ENCODE measurements around the gene PSMD8.
"Not testable (repeated sequence)": the region's sequence is repeated elsewhere in the genome, so short reads cannot be mapped to it uniquely, and the experiment has no call there.

PSMD8 gene

GRCh38 chr19:38361633-38362075, 12.7 kb upstream of the PSMD8 start:
- peak in 47 of 56 donors; percentile 7 to 78 (median 33) for DNase-seq

- DNase-seq, result peak in 9 of 56 donors; percentile 1 to 78 (median 21)
Observed at GRCh38 chr19:38362076-38362945, 12.1 kb upstream of the PSMD8 start.

GRCh38 chr19:38362946-38363688, 11.3 kb upstream of the PSMD8 start:
- not testable (repeated sequence) for DNase-seq

- DNase-seq, result no peak
Observed at GRCh38 chr19:38367041-38367440, 7.3 kb upstream of the PSMD8 start.

GRCh38 chr19:38369584-38369983, 4.8 kb upstream of the PSMD8 start:
- DNase-seq, result no peak

GRCh38 chr19:38370299-38370698, 4.1 kb upstream of the PSMD8 start:
- DNase-seq, result no peak

GRCh38 chr19:38371081-38371480, 3.3 kb upstream of the PSMD8 start:
- no peak for DNase-seq

GRCh38 chr19:38373907-38374331, 452 bp upstream of the PSMD8 start:
- peak in 1 of 56 donors; percentile 17 for DNase-seq

- no peak for DNase-seq
Observed at GRCh38 chr19:38375098-38375493, 725 bp downstream of the PSMD8 start.

- DNase-seq, result no peak
Observed at GRCh38 chr19:38375748-38376147, 1.4 kb downstream of the PSMD8 start.

- no peak for DNase-seq
Observed at GRCh38 chr19:38376576-38376975, 2.2 kb downstream of the PSMD8 start.

GRCh38 chr19:38377052-38377451, 2.7 kb downstream of the PSMD8 start:
- no peak for DNase-seq

GRCh38 chr19:38378866-38379265, 4.5 kb downstream of the PSMD8 start:
- no peak for DNase-seq

GRCh38 chr19:38381138-38381537, 6.8 kb downstream of the PSMD8 start:
- no peak for DNase-seq

- DNase-seq, result no peak
Observed at GRCh38 chr19:38383184-38383583, 8.8 kb downstream of the PSMD8 start.

- no peak for DNase-seq
Observed at GRCh38 chr19:38383743-38384142, 9.4 kb downstream of the PSMD8 start.

- DNase-seq, result no peak
Observed at GRCh38 chr19:38384209-38385027, 10.0 kb downstream of the PSMD8 start.

- no peak for DNase-seq
Observed at GRCh38 chr19:38385057-38385803, 10.9 kb downstream of the PSMD8 start.

GRCh38 chr19:38385804-38386257, 11.5 kb downstream of the PSMD8 start:
- DNase-seq, result no peak

- DNase-seq, result peak in 1 of 56 donors; percentile 13
Observed at GRCh38 chr19:38386300-38386970, 12.1 kb downstream of the PSMD8 start.
